Calu3 (cell line): ENCODE results near the gene RNF151. TPM values are rescaled to one million over a fixed set of nuclear protein-coding genes. Genes with fewer than 3 reads are reported as not detected.

ENCODE experiments used
- BruUV-seq: library from RNA; stranded (reverse); fragments of 400-500 nt; replicated peaks from 2 replicates; lab custom pipeline; 2021; lab: Mats Ljungman, UMichigan
- CTCF ChIA-PET: fragments of 300-600 bp; sonication (Branson Sonifier 250); formaldehyde crosslinking; loops from one replicate; lab custom pipeline; 2022; ENCODE audit warnings: antibody characterized with exemption; lab: Charles Lee
- DNase-seq: peaks from one replicate; pipeline ENCODE4 v3.0.0; 2022
- H3K27ac Mint-ChIP-seq: one replicate; pipeline ENCODE4 v1.8.0; 2022; ENCODE audit warnings: mixed read lengths; ENCODE audit not compliant: unreplicated experiment
- H3K27me3 Mint-ChIP-seq: one replicate; pipeline ENCODE4 v1.8.0; 2022; ENCODE audit warnings: mixed read lengths; ENCODE audit not compliant: unreplicated experiment
- H3K36me3 Mint-ChIP-seq: one replicate; pipeline ENCODE4 v1.8.0; 2022; ENCODE audit warnings: mild to moderate bottlenecking, moderate library complexity, mixed read lengths; ENCODE audit not compliant: insufficient read depth, unreplicated experiment
- H3K4me1 Mint-ChIP-seq: one replicate; pipeline ENCODE4 v1.8.0; 2022; ENCODE audit warnings: mild to moderate bottlenecking, low read depth, mixed read lengths; ENCODE audit not compliant: unreplicated experiment
- H3K4me3 Mint-ChIP-seq: one replicate; pipeline ENCODE4 v1.8.0; 2022; ENCODE audit warnings: mild to moderate bottlenecking, low read depth, moderate library complexity, mixed read lengths; ENCODE audit not compliant: unreplicated experiment
- H3K9me3 Mint-ChIP-seq: one replicate; pipeline ENCODE4 v1.8.0; 2022; ENCODE audit warnings: low read depth, mixed read lengths; ENCODE audit not compliant: unreplicated experiment
- intact Hi-C: fragments of 100-400 bp; cut with micrococcal nuclease; formaldehyde crosslinking; loops from one replicate; pipeline ENCODE4 v1.10.0; 2022; ENCODE audit not compliant: unreplicated experiment
- total RNA-seq: library from RNA; stranded (reverse); gene quantifications from 2 replicates; pipeline ENCODE4 v1.2.3, GENCODE V29; 2022
- TF ChIP-seq, protein P1 (sequence below): fragments of 200-600 bp; IDR thresholded peaks from one replicate; pipeline ENCODE4 v1.8.0; 2022; ENCODE audit warnings: antibody characterized with exemption; ENCODE audit not compliant: unreplicated experiment

The RNF151 gene
- total RNA-seq, 1 experiment from 2014 or later, result not detected

DNA sequence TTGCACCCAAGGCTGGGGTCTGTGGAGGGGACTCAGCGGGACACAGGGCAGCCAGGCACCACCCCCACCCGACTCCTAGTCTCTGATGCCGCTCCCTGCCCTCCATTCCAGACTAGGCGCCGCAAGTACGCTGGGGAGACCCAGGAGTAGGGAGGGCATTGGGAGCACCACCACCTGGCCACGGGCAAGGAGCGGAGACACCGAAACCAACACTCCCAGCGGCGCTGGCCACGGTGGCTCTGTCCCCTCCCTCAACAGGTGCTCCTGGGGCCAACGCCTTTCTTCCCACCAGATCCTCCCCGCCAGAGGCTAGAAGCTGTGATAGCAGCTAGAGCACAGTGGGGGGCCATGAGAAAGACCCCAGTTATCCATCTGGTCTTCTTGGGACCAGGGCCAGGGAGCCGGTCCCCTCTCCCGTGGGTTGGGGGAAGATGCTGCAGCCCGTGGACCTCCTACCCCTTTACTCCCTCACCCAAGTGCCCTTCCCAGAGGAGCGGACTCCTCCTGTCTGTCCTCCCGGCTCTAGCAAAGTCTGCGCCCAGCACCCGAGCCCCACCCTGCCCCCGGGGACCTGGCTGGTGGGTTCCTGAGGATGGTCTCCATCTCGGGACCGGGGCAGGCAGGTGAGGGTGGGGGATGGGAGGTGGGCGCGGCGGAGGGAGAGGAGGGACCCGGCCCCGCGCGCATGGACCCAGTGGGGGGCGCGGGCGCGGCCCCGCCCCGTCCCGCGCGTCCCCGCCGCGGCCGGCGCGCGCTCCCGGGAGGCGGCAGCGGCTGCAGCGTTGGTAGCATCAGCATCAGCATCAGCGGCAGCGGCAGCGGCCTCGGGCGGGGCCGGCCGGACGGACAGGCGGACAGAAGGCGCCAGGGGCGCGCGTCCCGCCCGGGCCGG lies 22.8 kb downstream of the RNF151 start, which contains the start of gene SYNGR3:
SYNGR3 (plus strand) TSS at position 762 of the 892 bp plus-strand sequence. CDS start 133 bp downstream, outside the sequence.
- Mint-ChIP-seq H3K27me3 (no peaks in the 10 kb centered on the region), H3K36me3 (peaks cover 54% of the 10 kb centered on the region), H3K4me3 (peak within 1 kb of the TSS; percentile 54), H3K9me3 (no peaks in the 10 kb centered on the region), H3K4me1 (peaks cover 8% of the 10 kb centered on the region), H3K27ac (peak within 1 kb of the TSS; percentile 13)
- intact Hi-C loops, result no loop called here
- DNase-seq, result no peak
- CTCF ChIA-PET, result no interaction called here
- TF ChIP-seq, protein P1, sequence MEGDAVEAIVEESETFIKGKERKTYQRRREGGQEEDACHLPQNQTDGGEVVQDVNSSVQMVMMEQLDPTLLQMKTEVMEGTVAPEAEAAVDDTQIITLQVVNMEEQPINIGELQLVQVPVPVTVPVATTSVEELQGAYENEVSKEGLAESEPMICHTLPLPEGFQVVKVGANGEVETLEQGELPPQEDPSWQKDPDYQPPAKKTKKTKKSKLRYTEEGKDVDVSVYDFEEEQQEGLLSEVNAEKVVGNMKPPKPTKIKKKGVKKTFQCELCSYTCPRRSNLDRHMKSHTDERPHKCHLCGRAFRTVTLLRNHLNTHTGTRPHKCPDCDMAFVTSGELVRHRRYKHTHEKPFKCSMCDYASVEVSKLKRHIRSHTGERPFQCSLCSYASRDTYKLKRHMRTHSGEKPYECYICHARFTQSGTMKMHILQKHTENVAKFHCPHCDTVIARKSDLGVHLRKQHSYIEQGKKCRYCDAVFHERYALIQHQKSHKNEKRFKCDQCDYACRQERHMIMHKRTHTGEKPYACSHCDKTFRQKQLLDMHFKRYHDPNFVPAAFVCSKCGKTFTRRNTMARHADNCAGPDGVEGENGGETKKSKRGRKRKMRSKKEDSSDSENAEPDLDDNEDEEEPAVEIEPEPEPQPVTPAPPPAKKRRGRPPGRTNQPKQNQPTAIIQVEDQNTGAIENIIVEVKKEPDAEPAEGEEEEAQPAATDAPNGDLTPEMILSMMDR, result no peak
- no TSS peak for BruUV-seq

DNA sequence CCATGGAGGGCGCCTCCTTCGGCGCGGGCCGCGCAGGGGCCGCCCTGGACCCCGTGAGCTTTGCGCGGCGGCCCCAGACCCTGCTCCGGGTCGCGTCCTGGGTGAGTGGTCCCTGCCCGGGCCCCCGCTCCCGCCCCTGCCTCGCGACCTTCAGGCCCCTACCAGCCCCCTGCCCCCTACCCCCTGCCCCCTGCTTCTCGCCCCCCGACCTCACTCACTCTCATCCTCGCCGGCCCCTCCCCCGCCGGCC lies 23.4 kb downstream of the RNF151 start:
- Mint-ChIP-seq H3K36me3 (peaks cover 48% of the 10 kb centered on the region), H3K9me3 (no peaks in the 10 kb centered on the region), H3K27me3 (no peaks in the 10 kb centered on the region), H3K27ac (no peak overlapping the region), H3K4me1 (peaks cover 8% of the 10 kb centered on the region), H3K4me3 (peak overlapping the region; percentile 54)
- CTCF ChIA-PET, result no interaction called here
- no peak for DNase-seq
- TF ChIP-seq, protein P1, result no peak
- no TSS peak for BruUV-seq
- intact Hi-C loops, result no loop called here

DNA sequence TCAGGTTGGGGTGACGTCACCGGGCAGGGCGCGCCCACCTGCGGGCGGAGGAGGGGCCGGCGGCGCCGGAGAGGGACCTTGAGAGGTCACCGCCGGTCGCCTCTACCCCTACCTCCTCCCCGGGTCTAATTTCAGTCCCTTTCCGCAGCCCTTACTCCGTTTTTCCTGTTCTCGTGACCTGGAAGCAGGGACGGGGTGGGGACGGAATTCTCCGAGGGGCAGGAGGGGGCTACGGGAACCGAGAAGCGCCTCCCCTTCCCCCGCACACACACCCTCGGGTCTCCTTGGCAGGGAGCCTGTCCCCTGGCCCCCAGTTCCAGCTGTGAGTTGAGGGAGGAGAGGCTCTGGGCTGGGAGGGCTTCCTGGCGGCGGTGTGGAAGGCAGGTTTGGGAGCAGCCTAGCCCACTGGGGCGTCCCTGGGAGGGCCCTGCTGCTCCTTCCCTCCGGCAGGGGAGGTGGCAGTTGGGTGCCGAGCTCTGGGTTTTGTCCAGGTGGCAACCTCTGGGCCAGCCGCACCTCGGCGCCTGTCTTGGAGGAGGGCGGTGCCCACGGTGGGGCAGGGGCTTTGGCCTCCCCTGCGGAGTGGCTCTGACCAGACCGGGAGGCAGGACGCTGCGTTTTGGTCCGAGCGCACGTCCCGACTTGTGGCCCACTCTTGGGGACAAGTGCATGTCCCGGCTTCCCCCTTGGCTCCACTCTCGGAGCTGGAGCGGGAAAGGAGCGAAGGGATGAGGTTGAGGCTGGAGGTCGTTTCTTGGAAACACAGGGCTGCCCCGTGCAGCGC lies 23.9 kb downstream of the RNF151 start:
- H3K27me3 Mint-ChIP-seq, result no peaks in the 10 kb centered on the region
- CTCF ChIA-PET, result no interaction called here
- intact Hi-C loops, result no loop called here
- H3K4me1 Mint-ChIP-seq, result peaks cover 11% of the 10 kb centered on the region
- no peaks in the 10 kb centered on the region for H3K9me3 Mint-ChIP-seq
- no peak overlapping the region for H3K27ac Mint-ChIP-seq
- TF ChIP-seq, protein P1, result no peak
- peaks cover 47% of the 10 kb centered on the region for H3K36me3 Mint-ChIP-seq
- BruUV-seq, result TSS peak; percentile 14
- DNase-seq, result peak; percentile 61
- H3K4me3 Mint-ChIP-seq, result peak overlapping the region; percentile 54

DNA sequence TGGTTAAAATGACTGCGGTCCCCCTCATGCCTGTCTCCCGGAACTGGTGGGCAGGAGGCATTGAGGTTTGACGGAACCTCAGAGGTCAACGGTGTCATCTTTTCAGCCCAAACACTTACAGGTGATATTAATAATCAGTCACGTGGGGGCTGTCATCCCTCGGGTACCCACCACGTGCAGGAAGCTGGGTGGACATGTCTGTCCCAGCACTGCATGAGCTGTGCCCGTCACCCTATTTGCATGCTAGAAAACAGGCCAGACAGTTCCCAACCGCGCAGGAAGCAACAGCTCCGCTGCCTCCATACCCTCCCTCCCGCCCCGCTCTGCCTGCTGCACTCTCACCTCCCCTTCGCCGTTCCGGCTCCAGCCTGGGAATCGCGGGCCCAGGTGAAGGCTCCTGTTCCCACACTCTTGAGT lies 24.5 kb downstream of the RNF151 start:
- no TSS peak for BruUV-seq
- CTCF ChIA-PET, result no interaction called here
- TF ChIP-seq, protein P1, result no peak
- Mint-ChIP-seq H3K9me3 (no peaks in the 10 kb centered on the region), H3K4me3 (peak overlapping the region; percentile 54), H3K27ac (no peak overlapping the region), H3K4me1 (peaks cover 17% of the 10 kb centered on the region), H3K27me3 (no peaks in the 10 kb centered on the region), H3K36me3 (peaks cover 51% of the 10 kb centered on the region)
- intact Hi-C loops, result no loop called here
- DNase-seq, result no peak
